ENCODE results near the gene CSNK2A1. TPM values are rescaled to one million over a fixed set of nuclear protein-coding genes. Genes with fewer than 3 reads are reported as not detected.

CSNK2A1 gene
- total RNA-seq, 1 experiment from 2014 or later, result 205 TPM

DNA sequence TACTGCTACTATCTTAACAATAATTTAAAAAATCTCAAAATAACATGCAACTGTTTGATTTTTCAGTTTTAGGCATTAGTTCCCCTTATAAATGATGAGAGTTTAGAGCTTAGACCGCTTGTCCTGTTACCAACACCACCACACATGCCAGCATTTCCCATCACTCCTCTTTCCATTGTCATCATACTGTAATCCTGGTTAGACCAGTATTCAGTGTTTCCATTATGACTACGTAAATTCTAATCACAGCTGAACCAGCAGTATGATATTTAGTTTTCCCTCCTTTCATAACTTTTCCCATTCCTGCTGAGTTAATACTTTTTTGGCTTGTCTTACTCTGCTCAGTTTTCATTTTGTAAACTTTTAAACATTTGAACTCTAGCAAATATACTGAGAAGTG, 69.0 kb downstream of the CSNK2A1 start:
- intact Hi-C loops (cut with micrococcal nuclease; ENCODE audit: unreplicated experiment), result no loop called here
- Histone ChIP-seq H3K4me3 (ENCODE audit: low read depth, low read length) (no peak overlapping the region), H3K36me3 (ENCODE audit: control insufficient read depth, insufficient read depth, low read length) (peaks cover 6% of the 10 kb centered on the region), H3K27me3 (replicated peaks; ENCODE audit: control insufficient read depth, insufficient read depth, low read length) (no peaks in the 10 kb centered on the region), H3K9me3 (peaks cover 44% of the 10 kb centered on the region), H3K4me1 (peaks cover 18% of the 10 kb centered on the region)
- POLR2A ChIA-PET, result no interaction called here
- CTCF ChIA-PET, result no interaction called here
- peaks cover 90% of the 10 kb centered on the region for H3K36me3 Mint-ChIP-seq (ENCODE audit: insufficient read depth, unreplicated experiment)
- no TSS peak for BruUV-seq (replicated peaks)
- no peak for DNase-seq
- no peak overlapping the region for H3K4me3 Mint-ChIP-seq (ENCODE audit: unreplicated experiment)
- TF ChIP-seq, protein P1, sequence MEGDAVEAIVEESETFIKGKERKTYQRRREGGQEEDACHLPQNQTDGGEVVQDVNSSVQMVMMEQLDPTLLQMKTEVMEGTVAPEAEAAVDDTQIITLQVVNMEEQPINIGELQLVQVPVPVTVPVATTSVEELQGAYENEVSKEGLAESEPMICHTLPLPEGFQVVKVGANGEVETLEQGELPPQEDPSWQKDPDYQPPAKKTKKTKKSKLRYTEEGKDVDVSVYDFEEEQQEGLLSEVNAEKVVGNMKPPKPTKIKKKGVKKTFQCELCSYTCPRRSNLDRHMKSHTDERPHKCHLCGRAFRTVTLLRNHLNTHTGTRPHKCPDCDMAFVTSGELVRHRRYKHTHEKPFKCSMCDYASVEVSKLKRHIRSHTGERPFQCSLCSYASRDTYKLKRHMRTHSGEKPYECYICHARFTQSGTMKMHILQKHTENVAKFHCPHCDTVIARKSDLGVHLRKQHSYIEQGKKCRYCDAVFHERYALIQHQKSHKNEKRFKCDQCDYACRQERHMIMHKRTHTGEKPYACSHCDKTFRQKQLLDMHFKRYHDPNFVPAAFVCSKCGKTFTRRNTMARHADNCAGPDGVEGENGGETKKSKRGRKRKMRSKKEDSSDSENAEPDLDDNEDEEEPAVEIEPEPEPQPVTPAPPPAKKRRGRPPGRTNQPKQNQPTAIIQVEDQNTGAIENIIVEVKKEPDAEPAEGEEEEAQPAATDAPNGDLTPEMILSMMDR (IDR thresholded peaks at IDR 0.05; ENCODE audit: insufficient read depth in 1 of 2, low read depth in 1 of 2, low read length in 1 of 2, severe bottlenecking in 1 of 2, unreplicated experiment in 1 of 2), result no peak
- peaks cover 42% of the 10 kb centered on the region for H3K9me3 Mint-ChIP-seq (ENCODE audit: unreplicated experiment)
- H3K27ac Mint-ChIP-seq (ENCODE audit: unreplicated experiment), result peak overlapping the region; percentile 15
- H3K4me1 Mint-ChIP-seq (ENCODE audit: low read depth, unreplicated experiment), result peaks cover 30% of the 10 kb centered on the region
- H3K27me3 Mint-ChIP-seq (ENCODE audit: insufficient read depth, unreplicated experiment), result no peaks in the 10 kb centered on the region

DNA sequence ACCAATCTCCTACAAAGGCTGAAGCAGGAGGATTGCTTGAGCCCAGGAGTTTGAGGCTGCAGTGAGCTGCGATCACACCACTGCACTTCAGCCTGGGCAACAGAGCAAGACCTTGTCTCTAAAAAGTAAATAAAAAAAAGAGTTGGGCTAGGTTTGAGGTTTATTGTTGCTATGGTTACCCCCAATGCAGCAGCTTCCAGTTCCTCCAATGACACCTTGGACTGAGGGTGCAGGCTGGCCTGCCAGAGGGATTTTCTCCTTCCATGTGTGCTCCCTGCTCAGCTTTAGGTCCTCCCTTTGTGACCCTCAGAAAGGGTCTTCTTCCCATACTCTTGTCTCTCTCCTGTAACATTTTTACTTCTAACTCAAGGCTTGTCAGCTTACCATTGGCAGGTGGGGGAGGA, 70.7 kb downstream of the CSNK2A1 start:
- H3K4me3 Mint-ChIP-seq (ENCODE audit: unreplicated experiment), result peak overlapping the region; percentile 49
- H3K36me3 ChIP-seq (ENCODE audit: control insufficient read depth, insufficient read depth, low read length), result peaks cover 5% of the 10 kb centered on the region
- H3K4me1 ChIP-seq, result peaks cover 18% of the 10 kb centered on the region
- no peak for DNase-seq
- TF ChIP-seq, protein P1 (IDR thresholded peaks at IDR 0.05; ENCODE audit: insufficient read depth in 1 of 2, low read depth in 1 of 2, low read length in 1 of 2, severe bottlenecking in 1 of 2, unreplicated experiment in 1 of 2), result no peak
- H3K9me3 ChIP-seq, result peaks cover 46% of the 10 kb centered on the region
- POLR2A ChIA-PET, result no interaction called here
- peak overlapping the region; percentile 52 for H3K27ac Mint-ChIP-seq (ENCODE audit: unreplicated experiment)
- H3K4me1 Mint-ChIP-seq (ENCODE audit: low read depth, unreplicated experiment), result peaks cover 30% of the 10 kb centered on the region
- peaks cover 57% of the 10 kb centered on the region for H3K9me3 Mint-ChIP-seq (ENCODE audit: unreplicated experiment)
- CTCF ChIA-PET, result interaction anchor here (0.5 kb wide), 1 partner anchor 22 kb away, joined by 4 read pairs; no protein-coding TSS in a partner anchor
- intact Hi-C loops (cut with micrococcal nuclease; ENCODE audit: unreplicated experiment), result no loop called here
- no peaks in the 10 kb centered on the region for H3K27me3 ChIP-seq (replicated peaks; ENCODE audit: control insufficient read depth, insufficient read depth, low read length)
- peaks cover 74% of the 10 kb centered on the region for H3K36me3 Mint-ChIP-seq (ENCODE audit: insufficient read depth, unreplicated experiment)
- H3K27me3 Mint-ChIP-seq (ENCODE audit: insufficient read depth, unreplicated experiment), result no peaks in the 10 kb centered on the region
- no peak overlapping the region for H3K4me3 ChIP-seq (ENCODE audit: low read depth, low read length)
- BruUV-seq (replicated peaks), result no TSS peak

DNA sequence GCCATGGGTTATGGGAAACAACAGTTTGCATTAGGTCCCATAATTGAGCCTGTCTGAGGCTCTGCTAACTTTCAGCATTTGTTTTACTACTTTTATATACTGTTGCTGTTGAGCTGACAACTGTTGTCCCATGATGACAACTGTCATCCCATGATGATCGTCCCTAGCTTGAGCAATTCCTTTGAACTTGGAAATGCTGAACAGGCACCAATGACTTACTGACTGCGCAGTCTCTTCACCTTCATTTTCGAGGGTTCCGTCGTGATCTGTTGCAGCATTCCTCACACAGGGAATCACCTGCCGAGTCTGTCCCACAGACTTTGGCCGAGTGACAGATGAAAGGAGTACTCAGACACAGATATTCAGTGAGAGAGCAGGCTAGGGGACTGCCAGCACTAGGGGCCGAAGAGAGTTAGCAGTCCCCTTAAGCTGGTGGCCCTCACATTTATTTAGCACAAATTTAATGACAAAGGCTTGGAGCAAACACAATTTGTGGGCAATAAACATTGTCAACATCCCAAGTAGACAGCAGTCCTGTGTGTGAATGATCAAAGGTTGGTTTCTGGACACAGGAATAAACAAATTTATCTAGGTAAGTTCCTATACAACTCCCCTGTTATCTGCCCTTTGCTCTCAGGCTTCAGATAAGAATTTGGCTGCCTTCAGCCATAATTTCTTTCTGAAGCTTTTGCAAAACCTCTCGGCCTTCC, 71.3 kb downstream of the CSNK2A1 start:
- ChIA-PET CTCF (interaction anchor here (0.5 kb wide), 1 partner anchor 21 kb away, joined by 4 read pairs; no protein-coding TSS in a partner anchor), POLR2A (no interaction called here)
- peaks cover 52% of the 10 kb centered on the region for H3K9me3 ChIP-seq

More for the DNA sequence above, 71.3 kb downstream of the CSNK2A1 start:
- Mint-ChIP-seq H3K27ac (ENCODE audit: unreplicated experiment) (peak overlapping the region; percentile 52), H3K4me1 (ENCODE audit: low read depth, unreplicated experiment) (peaks cover 30% of the 10 kb centered on the region), H3K36me3 (ENCODE audit: insufficient read depth, unreplicated experiment) (peaks cover 72% of the 10 kb centered on the region), H3K9me3 (ENCODE audit: unreplicated experiment) (peaks cover 62% of the 10 kb centered on the region), H3K4me3 (ENCODE audit: unreplicated experiment) (no peak overlapping the region), H3K27me3 (ENCODE audit: insufficient read depth, unreplicated experiment) (no peaks in the 10 kb centered on the region)
- no TSS peak for BruUV-seq (replicated peaks)
- DNase-seq, result peak in 1 of 2 experiments; percentile 36
- TF ChIP-seq, protein P1 (IDR thresholded peaks at IDR 0.05; ENCODE audit: insufficient read depth in 1 of 2, low read depth in 1 of 2, low read length in 1 of 2, severe bottlenecking in 1 of 2, unreplicated experiment in 1 of 2), result no peak
- H3K27me3 ChIP-seq (replicated peaks; ENCODE audit: control insufficient read depth, insufficient read depth, low read length), result no peaks in the 10 kb centered on the region
- intact Hi-C loops (cut with micrococcal nuclease; ENCODE audit: unreplicated experiment), result no loop called here
- H3K4me3 ChIP-seq (ENCODE audit: low read depth, low read length), result no peak overlapping the region
- peaks cover 3% of the 10 kb centered on the region for H3K36me3 ChIP-seq (ENCODE audit: control insufficient read depth, insufficient read depth, low read length)
- peaks cover 18% of the 10 kb centered on the region for H3K4me1 ChIP-seq
